Endothelial cell of umbilical vein (primary cell): Measurements from ENCODE around the gene MYO9B. TPM values are rescaled to one million over a fixed set of nuclear protein-coding genes. Genes with fewer than 3 reads are reported as not detected.

Source experiments
- BruUV-seq: library from RNA; stranded (reverse); fragments of 400-500 nt; replicated peaks from 2 replicates; lab custom pipeline; 2021; lab: Mats Ljungman, UMichigan
- CTCF ChIA-PET: fragments of 300-600, 350-600 bp; sonication (Branson Sonifier 250); formaldehyde crosslinking; loops from one replicate; lab custom pipeline; 2021; ENCODE audit warnings: antibody characterized with exemption, inconsistent platforms; lab: Charles Lee
- POLR2A ChIA-PET: fragments of 300-600, 350-600 bp; sonication (Branson Sonifier 250); formaldehyde crosslinking; loops from one replicate; lab custom pipeline; 2021; ENCODE audit warnings: antibody characterized with exemption, inconsistent platforms; lab: Charles Lee
- DNase-seq: peaks from one replicate; pipeline ENCODE4 v3.0.0-alpha.2; 2011; ENCODE audit warnings: low read depth, low spot score
- FAIRE-seq: peaks from 2 replicates; lab custom pipeline; 2011; peaks lifted over from hg19 to GRCh38; lab: Jason Lieb, UNC
- H2AFZ ChIP-seq: 2 replicates; pipeline ENCODE4 v1.6.0; 2012; ENCODE audit warnings: low read depth, low read length, control low read depth, inconsistent platforms
- H3K27ac ChIP-seq: 2 replicates; pipeline ENCODE4 v1.5.1; 2011; ENCODE audit warnings: low read depth, mild to moderate bottlenecking, control low read depth, low read length, moderate library complexity; ENCODE audit not compliant: insufficient read depth
- H3K27me3 ChIP-seq, 2 experiments: 2 replicates each; pipeline versions ENCODE4 v1.6.0 to v1.6.1; 2011; ENCODE audit warnings: low read length in 2 of 2, mixed read lengths in 1 of 2; ENCODE audit not compliant: control insufficient read depth in 2 of 2, insufficient read depth in 2 of 2
- H3K36me3 ChIP-seq, 2 experiments: 2 replicates in 1 of 2; 3 replicates in 1 of 2; pipeline ENCODE4 v1.5.1; 2011; ENCODE audit warnings: low read length in 2 of 2, mild to moderate bottlenecking in 1 of 2, moderate library complexity in 1 of 2; ENCODE audit not compliant: control insufficient read depth in 2 of 2, insufficient read depth in 2 of 2; ENCODE audit errors: extremely low read depth in 1 of 2
- H3K4me1 ChIP-seq: 3 replicates; pipeline ENCODE4 v1.5.1; 2011; ENCODE audit warnings: mild to moderate bottlenecking, low read length; ENCODE audit not compliant: control insufficient read depth, insufficient read depth; ENCODE audit errors: extremely low read depth
- H3K4me2 ChIP-seq: 2 replicates; pipeline ENCODE4 v1.6.1; 2011; ENCODE audit warnings: low read length, control low read depth, mixed read lengths; ENCODE audit not compliant: insufficient read depth
- H3K4me3 ChIP-seq, 3 experiments: fragments of 200-600 bp in 1 of 3; sonication (generic), shearing (Covaris generic) in 1 of 3; replicated peaks in 1 of 3; 2 replicates each; pipeline ENCODE4 v1.5.1; 2011 to 2016; ENCODE audit warnings: control low read depth in 3 of 3, low read length in 3 of 3, mild to moderate bottlenecking in 2 of 3, inconsistent platforms in 1 of 3, low read depth in 1 of 3, moderate library complexity in 1 of 3; ENCODE audit not compliant: insufficient read depth in 1 of 3
- H3K79me2 ChIP-seq: 2 replicates; pipeline ENCODE4 v1.6.0; 2012; ENCODE audit warnings: low read length, inconsistent platforms; ENCODE audit not compliant: control insufficient read depth, insufficient read depth
- H3K9ac ChIP-seq: replicated peaks from 2 replicates; pipeline ENCODE3; 2011; ENCODE audit warnings: low read length, control low read depth; ENCODE audit not compliant: insufficient read depth; ENCODE audit errors: extremely low read depth
- H3K9me1 ChIP-seq: replicated peaks from 3 replicates; pipeline ENCODE4 v1.6.0; 2011; ENCODE audit warnings: mild to moderate bottlenecking, low read length; ENCODE audit not compliant: control insufficient read depth, insufficient read depth; ENCODE audit errors: extremely low read depth
- H3K9me3 ChIP-seq: replicated peaks from 2 replicates; pipeline ENCODE4 v1.5.1; 2012; ENCODE audit warnings: low read length, inconsistent platforms; ENCODE audit not compliant: control insufficient read depth, insufficient read depth
- H4K20me1 ChIP-seq: replicated peaks from 2 replicates; pipeline ENCODE3; 2011; ENCODE audit warnings: mild to moderate bottlenecking, low read length; ENCODE audit not compliant: control insufficient read depth, insufficient read depth; ENCODE audit errors: extremely low read depth
- EZH2 ChIP-seq: IDR thresholded peaks from 2 replicates; pipeline ENCODE4 v1.6.1; 2012; ENCODE audit warnings: borderline replicate concordance, low read depth, mild to moderate bottlenecking, moderate library complexity, low read length, inconsistent platforms; ENCODE audit not compliant: severe bottlenecking
- FOS ChIP-seq: IDR thresholded peaks from 2 replicates; pipeline ENCODE4 v1.6.1; 2011; ENCODE audit warnings: mild to moderate bottlenecking, low read length, moderate library complexity, borderline replicate concordance; ENCODE audit not compliant: insufficient read depth
- GATA2 ChIP-seq: IDR thresholded peaks from 2 replicates; pipeline ENCODE4 v1.7.0; 2011; ENCODE audit warnings: low read depth, mild to moderate bottlenecking, moderate library complexity, mixed read lengths, low read length; ENCODE audit not compliant: insufficient read length, insufficient read depth
- JUN ChIP-seq: IDR thresholded peaks from 2 replicates; pipeline ENCODE4 v1.6.1; 2011; ENCODE audit warnings: borderline replicate concordance, low read depth; ENCODE audit not compliant: insufficient read length, insufficient read depth
- POLR2A ChIP-seq: IDR thresholded peaks from 2 replicates; pipeline ENCODE4 v1.6.1; 2012; ENCODE audit warnings: low read depth, mild to moderate bottlenecking, control low read depth, low read length
- POLR2AphosphoS5 ChIP-seq: IDR thresholded peaks from 2 replicates; pipeline ENCODE4 v1.6.1; 2012; ENCODE audit warnings: low read depth, mild to moderate bottlenecking, control low read depth, low read length, moderate library complexity; ENCODE audit not compliant: insufficient read depth
- dilution Hi-C: fragments of 300-500 bp; cut with MboI; formaldehyde crosslinking; loops from one replicate; pipeline ENCODE4 v1.15.0; 2019; ENCODE audit warnings: low sequenced_read_pairs; ENCODE audit not compliant: extremely low pct_ligation_motif_present
- intact Hi-C: fragments of 100-400 bp; cut with micrococcal nuclease; formaldehyde crosslinking; loops from one replicate; pipeline ENCODE4 v1.10.0; 2022
- polyA plus RNA-seq, 4 experiments: library from polyadenylated mRNA; depleted of rRNA in 3 of 4; stranded (reverse) in 3 of 4; unstranded in 1 of 4; fragments of >200 nt; gene quantifications; 2 replicates each; pipeline versions ENCODE4 v1.2.1 to v1.2.3, GENCODE V29; 2011 to 2012; ENCODE audit warnings: missing spikeins in 1 of 4
- total RNA-seq: library from RNA; stranded (reverse); gene quantifications from 2 replicates; pipeline ENCODE4 v1.2.3, GENCODE V29; 2021
- TF ChIP-seq, protein P1 (sequence below): IDR thresholded peaks from 2 replicates; pipeline ENCODE4 v1.6.1; 2011; ENCODE audit not compliant: insufficient read depth, insufficient read length
- TF ChIP-seq, protein P2 (sequence below), 2 donors: IDR thresholded peaks; 1 replicate in 1 of 2; 2 replicates in 1 of 2; pipeline ENCODE4 v1.5.1; 2011; ENCODE audit warnings: low read length in 2 of 2, mild to moderate bottlenecking in 2 of 2, moderate library complexity in 2 of 2, control low read depth in 1 of 2, inconsistent platforms in 1 of 2, low read depth in 1 of 2; ENCODE audit not compliant: insufficient read depth in 1 of 2; ENCODE audit errors: extremely low read depth in 1 of 2

MYO9B gene
- total and polyA plus RNA-seq, 2 donors (not counting 3 experiments of a cell fraction or from before 2014, with no cell fraction given), result 64.4 to 119 TPM

DNA sequence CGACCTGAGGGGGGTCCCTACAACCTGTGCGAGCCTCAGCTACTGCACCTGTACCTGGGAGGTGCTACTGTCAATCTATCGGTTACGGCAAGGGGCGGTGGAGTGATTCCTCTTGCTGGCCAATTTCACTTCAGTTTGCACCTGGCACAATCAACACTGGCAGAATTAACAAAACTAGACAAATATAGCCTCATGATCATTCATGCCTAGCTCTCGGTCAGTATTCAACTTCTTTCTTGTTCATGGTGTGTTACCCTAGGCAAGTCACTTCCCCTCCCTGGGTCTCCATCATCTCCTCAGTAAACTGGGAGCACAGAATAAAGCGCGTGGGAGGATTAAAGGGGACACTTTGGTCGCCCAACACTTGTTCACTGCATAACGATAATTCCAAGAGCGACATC is 943 bp upstream of the MYO9B start:
- no peaks in the 10 kb centered on the region for H3K9me3 ChIP-seq
- intact Hi-C loops (loop anchor here (1.0 kb wide), 2 partner anchors 34 to 61 kb away; no protein-coding TSS in a partner anchor), dilution Hi-C loops (no loop called here)
- no peak for FAIRE-seq
- ChIA-PET POLR2A (interaction anchor here (0.5 kb wide), 1 partner anchor 338 kb away, joined by 5 read pairs; no protein-coding TSS in a partner anchor), CTCF (no interaction called here)
- no peaks in the 10 kb centered on the region for H4K20me1 ChIP-seq
- H3K27ac ChIP-seq, result peak overlapping the region; percentile 75
- peak overlapping the region; percentile 82 for H3K4me2 ChIP-seq
- TSS peak; percentile 49 for BruUV-seq
- peaks cover 37% of the 10 kb centered on the region for H3K4me1 ChIP-seq
- H3K27me3 ChIP-seq, result no peaks in the 10 kb centered on the region
- H3K9ac ChIP-seq, result peak overlapping the region; percentile 77
- H3K36me3 ChIP-seq, result no peaks in the 10 kb centered on the region
- H2AFZ ChIP-seq, result peak overlapping the region; percentile 83
- no peaks in the 10 kb centered on the region for H3K9me1 ChIP-seq
- no peak for DNase-seq
- H3K4me3 ChIP-seq, result peak overlapping the region; percentile 34 to 80 (median 66)
- TF ChIP-seq GATA2 (no peak), JUN (no peak), POLR2AphosphoS5 (no peak), EZH2 (no peak), FOS (no peak), POLR2A (no peak)
- TF ChIP-seq, protein P1, sequence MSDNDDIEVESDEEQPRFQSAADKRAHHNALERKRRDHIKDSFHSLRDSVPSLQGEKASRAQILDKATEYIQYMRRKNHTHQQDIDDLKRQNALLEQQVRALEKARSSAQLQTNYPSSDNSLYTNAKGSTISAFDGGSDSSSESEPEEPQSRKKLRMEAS, result no peak
- TF ChIP-seq, protein P2, sequence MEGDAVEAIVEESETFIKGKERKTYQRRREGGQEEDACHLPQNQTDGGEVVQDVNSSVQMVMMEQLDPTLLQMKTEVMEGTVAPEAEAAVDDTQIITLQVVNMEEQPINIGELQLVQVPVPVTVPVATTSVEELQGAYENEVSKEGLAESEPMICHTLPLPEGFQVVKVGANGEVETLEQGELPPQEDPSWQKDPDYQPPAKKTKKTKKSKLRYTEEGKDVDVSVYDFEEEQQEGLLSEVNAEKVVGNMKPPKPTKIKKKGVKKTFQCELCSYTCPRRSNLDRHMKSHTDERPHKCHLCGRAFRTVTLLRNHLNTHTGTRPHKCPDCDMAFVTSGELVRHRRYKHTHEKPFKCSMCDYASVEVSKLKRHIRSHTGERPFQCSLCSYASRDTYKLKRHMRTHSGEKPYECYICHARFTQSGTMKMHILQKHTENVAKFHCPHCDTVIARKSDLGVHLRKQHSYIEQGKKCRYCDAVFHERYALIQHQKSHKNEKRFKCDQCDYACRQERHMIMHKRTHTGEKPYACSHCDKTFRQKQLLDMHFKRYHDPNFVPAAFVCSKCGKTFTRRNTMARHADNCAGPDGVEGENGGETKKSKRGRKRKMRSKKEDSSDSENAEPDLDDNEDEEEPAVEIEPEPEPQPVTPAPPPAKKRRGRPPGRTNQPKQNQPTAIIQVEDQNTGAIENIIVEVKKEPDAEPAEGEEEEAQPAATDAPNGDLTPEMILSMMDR (IDR thresholded peaks at IDR 0.05; ENCODE audit: extremely low read depth in 1 of 2, insufficient read depth in 1 of 2, low read depth in 1 of 2, low read length in 2 of 2), result no peak
- H3K79me2 ChIP-seq, result peaks cover 72% of the 10 kb centered on the region
